HCT116 (cell line): ENCODE data around the gene MPPED1. TPM values are rescaled to one million over a fixed set of nuclear protein-coding genes. Genes with fewer than 3 reads are reported as not detected.

Experiments
- ATAC-seq: fragments of 200-7000 bp; cut with Tn5 transposase; 2 replicates; pipeline ENCODE4 v1.9.1; 2020; ENCODE audit warnings: mild to moderate bottlenecking, moderate library complexity
- BruUV-seq: library from RNA; stranded (reverse); fragments of 400-500 nt; replicated peaks from 2 replicates; lab custom pipeline; 2021; lab: Mats Ljungman, UMichigan
- CTCF ChIA-PET: fragments of 300-600 bp; sonication (Branson Sonifier 250); formaldehyde crosslinking; loops from one replicate; lab custom pipeline; 2021; ENCODE audit warnings: antibody characterized with exemption; lab: Charles Lee
- POLR2A ChIA-PET: fragments of 300-600, 350-600 bp; sonication (Branson Sonifier 250); formaldehyde crosslinking; loops from one replicate; lab custom pipeline; 2021; ENCODE audit warnings: antibody characterized with exemption; lab: Charles Lee
- RAD21 ChIA-PET, 2 experiments: fragments of 300-600 bp; sonication (Branson Sonifier 250); formaldehyde crosslinking; loops; one replicate each; lab custom pipeline; 2023; ENCODE audit warnings: low total read pairs in 2 of 2; ENCODE audit not compliant: uncharacterized antibody in 2 of 2, unreplicated experiment in 2 of 2, low non-redundant PET in 1 of 2; lab: Charles Lee
- DNase-seq: peaks from one replicate; pipeline ENCODE4 v3.0.0-alpha.2; 2010; ENCODE audit warnings: low read depth, low spot score
- H2AFZ ChIP-seq: fragments of 200-600 bp; shearing (Covaris generic), sonication (generic); 2 replicates; pipeline ENCODE4 v1.6.1; 2017; ENCODE audit warnings: low read depth, mixed run types, mixed read lengths, antibody characterized with exemption, low read length; ENCODE audit not compliant: poor library complexity, severe bottlenecking
- H3K27ac ChIP-seq: 2 replicates; pipeline ENCODE4 v1.5.1; 2012; ENCODE audit warnings: low read depth, low read length
- H3K27me3 ChIP-seq: fragments of 200-600 bp; sonication (generic); 2 replicates; pipeline ENCODE4 v1.6.1; 2016; ENCODE audit warnings: mixed run types, low read length, mixed read lengths; ENCODE audit not compliant: insufficient read depth
- H3K36me3 ChIP-seq, 2 experiments: fragments of 200-500 bp in 1 of 2; fragments of 200-600 bp in 1 of 2; sonication (Bioruptor generic) in 1 of 2; sonication (generic) in 1 of 2; 2 replicates each; pipeline versions ENCODE4 v1.5.1 to v1.6.1; 2014 to 2016; ENCODE audit warnings: low read length in 2 of 2, inconsistent platforms in 1 of 2, mixed read lengths in 1 of 2, mixed run types in 1 of 2; ENCODE audit not compliant: insufficient read depth in 2 of 2, control insufficient read depth in 1 of 2
- H3K4me1 ChIP-seq, 2 experiments: fragments of 200-600 bp in 1 of 2; sonication (generic) in 1 of 2; 2 replicates each; pipeline versions ENCODE4 v1.5.1 to v1.6.1; 2012 to 2017; ENCODE audit warnings: low read length in 2 of 2, inconsistent platforms in 1 of 2, mild to moderate bottlenecking in 1 of 2, mixed read lengths in 1 of 2, mixed run types in 1 of 2, moderate library complexity in 1 of 2; ENCODE audit not compliant: insufficient read depth in 2 of 2, control insufficient read depth in 1 of 2
- H3K4me2 ChIP-seq: fragments of 200-600 bp; sonication (generic); 2 replicates; pipeline ENCODE4 v1.6.1; 2017; ENCODE audit warnings: mixed run types, low read length, mixed read lengths
- H3K4me3 ChIP-seq, 2 experiments: fragments of 200-600 bp in 1 of 2; sonication (generic) in 1 of 2; replicated peaks in 1 of 2; 2 replicates each; pipeline ENCODE4 v1.5.1; 2011 to 2016; ENCODE audit warnings: low read length in 2 of 2, control low read depth in 1 of 2, low read depth in 1 of 2, mild to moderate bottlenecking in 1 of 2, mixed read lengths in 1 of 2, mixed run types in 1 of 2
- H3K79me2 ChIP-seq: fragments of 200-600 bp; sonication (generic); 2 replicates; pipeline ENCODE4 v1.6.1; 2017; ENCODE audit warnings: mild to moderate bottlenecking, mixed run types, low read length, moderate library complexity, mixed read lengths; ENCODE audit not compliant: insufficient read depth
- H3K9ac ChIP-seq: fragments of 200-600 bp; sonication (generic); 2 replicates; pipeline ENCODE4 v1.6.1; 2016; ENCODE audit warnings: low read length, mixed read lengths
- H3K9me2 ChIP-seq: fragments of 200-600 bp; sonication (generic), shearing (Covaris generic); 2 replicates; pipeline ENCODE4 v1.6.1; 2017; ENCODE audit warnings: mixed run types, mild to moderate bottlenecking, moderate library complexity; ENCODE audit not compliant: insufficient read depth
- H3K9me3 ChIP-seq, 2 experiments: fragments of 200-500 bp in 1 of 2; fragments of 200-600 bp in 1 of 2; sonication (Bioruptor generic) in 1 of 2; sonication (generic) in 1 of 2; 2 replicates each; pipeline ENCODE4 v1.6.1; 2014 to 2017; ENCODE audit warnings: low read length in 2 of 2, mixed read lengths in 2 of 2, inconsistent platforms in 1 of 2, low read depth in 1 of 2, mild to moderate bottlenecking in 1 of 2, mixed run types in 1 of 2, moderate library complexity in 1 of 2; ENCODE audit not compliant: control insufficient read depth in 1 of 2, insufficient read depth in 1 of 2
- H4K20me1 ChIP-seq: fragments of 200-600 bp; sonication (generic), shearing (Covaris generic); 2 replicates; pipeline ENCODE4 v1.6.1; 2017; ENCODE audit warnings: mixed run types, mild to moderate bottlenecking, moderate library complexity; ENCODE audit not compliant: insufficient read depth
- EZH2 ChIP-seq: fragments of 200-600 bp; sonication (generic); IDR thresholded peaks from 2 replicates; pipeline ENCODE4 v1.6.1; 2017; ENCODE audit warnings: antibody characterized with exemption, mixed run types
- FOSL1 ChIP-seq: IDR thresholded peaks from 2 replicates; pipeline ENCODE4 v1.6.1; 2012; ENCODE audit warnings: low read depth
- JUND ChIP-seq: IDR thresholded peaks from 2 replicates; pipeline ENCODE4 v1.6.1; 2012
- SIN3A ChIP-seq: IDR thresholded peaks from 2 replicates; pipeline ENCODE4 v1.6.1; 2012; ENCODE audit warnings: low read depth
- SRF ChIP-seq: IDR thresholded peaks from 2 replicates; pipeline ENCODE4 v1.6.1; 2012; ENCODE audit warnings: low read depth
- intact Hi-C: fragments of 100-400 bp; cut with micrococcal nuclease; formaldehyde crosslinking; loops from 2 replicates; pipeline ENCODE4 v1.10.0; 2022
- total RNA-seq: library from RNA; stranded (reverse); gene quantifications from one replicate; pipeline ENCODE4 v1.2.1, GENCODE V29; 2021; ENCODE audit not compliant: unreplicated experiment
- TF ChIP-seq, protein P1 (sequence below): IDR thresholded peaks from 2 replicates; pipeline ENCODE4 v1.6.1; 2011; ENCODE audit warnings: mild to moderate bottlenecking, low read length, moderate library complexity; ENCODE audit not compliant: insufficient replicate concordance; ENCODE audit errors: extremely low read depth
- TF ChIP-seq, protein P2 (sequence below): IDR thresholded peaks from 2 replicates; pipeline ENCODE4 v1.6.1; 2012
- TF ChIP-seq, protein P3 (sequence below), 3 experiments: fragments of 200-600 bp in 1 of 3; sonication (generic) in 1 of 3; IDR thresholded peaks in 2 of 3; conservative IDR thresholded peaks in 1 of 3; 2 replicates each; pipeline ENCODE4 v1.5.1; 2012 to 2017; ENCODE audit warnings: low read depth in 2 of 3, low read length in 2 of 3, antibody characterized with exemption in 1 of 3, borderline replicate concordance in 1 of 3, control low read depth in 1 of 3, mild to moderate bottlenecking in 1 of 3, mixed read lengths in 1 of 3, mixed run types in 1 of 3, moderate library complexity in 1 of 3; ENCODE audit not compliant: insufficient read depth in 1 of 3

MPPED1 gene
- total RNA-seq, 1 experiment from 2014 or later: not detected

DNA sequence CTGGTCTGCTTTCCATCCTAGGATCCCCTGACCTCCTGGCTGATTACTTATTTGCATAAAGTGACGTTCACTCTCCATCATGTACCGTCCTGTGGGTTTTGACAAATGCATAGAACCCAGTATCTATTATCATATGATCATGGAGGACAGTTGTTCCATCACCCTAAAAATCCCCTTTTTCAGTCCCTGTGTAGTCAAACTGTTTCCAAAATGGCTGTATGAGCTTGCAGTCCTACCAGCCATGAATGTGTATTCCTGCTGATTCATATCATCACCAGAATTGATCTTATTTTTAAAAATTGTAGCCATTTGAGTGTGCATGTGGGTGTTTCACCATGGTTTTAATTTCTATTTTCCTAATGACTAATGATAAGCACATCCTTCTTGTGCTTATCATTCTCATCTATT lies 108.8 kb downstream of the MPPED1 start:
- RAD21 ChIA-PET: no interaction called here
- Histone ChIP-seq H3K4me3 (no peak overlapping the region), H3K9ac (no peak overlapping the region), H3K4me2 (no peak overlapping the region), H3K79me2 (no peaks in the 10 kb centered on the region), H3K27ac (no peak overlapping the region), H3K27me3 (peaks cover 9% of the 10 kb centered on the region; the same call in 1 of the 2 replicates), H4K20me1 (no peaks in the 10 kb centered on the region), H2AFZ (no peak overlapping the region), H3K9me2 (no peaks in the 10 kb centered on the region), H3K36me3 (no peaks in the 10 kb centered on the region), H3K9me3 (no peaks in the 10 kb centered on the region), H3K4me1 (0 out of 4 replicates have a peak, but pooled peaks cover 0 to 2% of the 10 kb centered on the region in 2 experiments)
- BruUV-seq: no TSS peak
- POLR2A ChIA-PET: no interaction called here
- ATAC-seq (no peak), DNase-seq (no peak)
- CTCF ChIA-PET: no interaction called here
- intact Hi-C loops: no loop called here
- TF ChIP-seq JUND (no peak), EZH2 (no peak), SIN3A (no peak)
- TF ChIP-seq, protein P1, sequence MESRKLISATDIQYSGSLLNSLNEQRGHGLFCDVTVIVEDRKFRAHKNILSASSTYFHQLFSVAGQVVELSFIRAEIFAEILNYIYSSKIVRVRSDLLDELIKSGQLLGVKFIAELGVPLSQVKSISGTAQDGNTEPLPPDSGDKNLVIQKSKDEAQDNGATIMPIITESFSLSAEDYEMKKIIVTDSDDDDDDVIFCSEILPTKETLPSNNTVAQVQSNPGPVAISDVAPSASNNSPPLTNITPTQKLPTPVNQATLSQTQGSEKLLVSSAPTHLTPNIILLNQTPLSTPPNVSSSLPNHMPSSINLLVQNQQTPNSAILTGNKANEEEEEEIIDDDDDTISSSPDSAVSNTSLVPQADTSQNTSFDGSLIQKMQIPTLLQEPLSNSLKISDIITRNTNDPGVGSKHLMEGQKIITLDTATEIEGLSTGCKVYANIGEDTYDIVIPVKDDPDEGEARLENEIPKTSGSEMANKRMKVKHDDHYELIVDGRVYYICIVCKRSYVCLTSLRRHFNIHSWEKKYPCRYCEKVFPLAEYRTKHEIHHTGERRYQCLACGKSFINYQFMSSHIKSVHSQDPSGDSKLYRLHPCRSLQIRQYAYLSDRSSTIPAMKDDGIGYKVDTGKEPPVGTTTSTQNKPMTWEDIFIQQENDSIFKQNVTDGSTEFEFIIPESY: no peak
- TF ChIP-seq, protein P2, sequence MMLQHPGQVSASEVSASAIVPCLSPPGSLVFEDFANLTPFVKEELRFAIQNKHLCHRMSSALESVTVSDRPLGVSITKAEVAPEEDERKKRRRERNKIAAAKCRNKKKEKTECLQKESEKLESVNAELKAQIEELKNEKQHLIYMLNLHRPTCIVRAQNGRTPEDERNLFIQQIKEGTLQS: no peak

DNA sequence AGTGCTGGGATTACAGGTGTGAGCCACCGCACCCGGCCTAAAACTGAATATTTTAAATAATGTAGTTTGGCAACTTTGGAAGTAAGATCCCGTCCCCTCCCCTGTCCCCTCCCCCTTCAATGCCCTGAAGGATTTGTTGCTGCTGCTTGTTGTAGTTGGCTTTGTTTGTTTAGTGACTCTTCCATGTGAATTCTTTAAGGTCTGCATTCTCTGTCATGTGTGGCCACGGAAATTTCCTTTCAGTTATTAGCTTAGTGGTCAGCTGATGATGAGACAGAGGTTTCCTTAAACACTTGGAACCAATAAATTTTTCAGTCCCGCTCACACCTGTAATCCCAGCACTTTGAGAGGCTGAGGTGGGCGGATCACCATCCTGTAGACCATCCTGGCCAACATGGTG lies 109.9 kb downstream of the MPPED1 start:
- H2AFZ ChIP-seq: no peak overlapping the region
- no TSS peak for BruUV-seq
- no peak overlapping the region for H3K4me3 ChIP-seq
- no peak overlapping the region for H3K27ac ChIP-seq
- H3K9ac ChIP-seq: no peak overlapping the region
- 0 out of 4 replicates have a peak, but pooled peaks cover 0 to 2% of the 10 kb centered on the region in 2 experiments for H3K4me1 ChIP-seq
- TF ChIP-seq SRF (no peak), FOSL1 (no peak)
- TF ChIP-seq, protein P3, sequence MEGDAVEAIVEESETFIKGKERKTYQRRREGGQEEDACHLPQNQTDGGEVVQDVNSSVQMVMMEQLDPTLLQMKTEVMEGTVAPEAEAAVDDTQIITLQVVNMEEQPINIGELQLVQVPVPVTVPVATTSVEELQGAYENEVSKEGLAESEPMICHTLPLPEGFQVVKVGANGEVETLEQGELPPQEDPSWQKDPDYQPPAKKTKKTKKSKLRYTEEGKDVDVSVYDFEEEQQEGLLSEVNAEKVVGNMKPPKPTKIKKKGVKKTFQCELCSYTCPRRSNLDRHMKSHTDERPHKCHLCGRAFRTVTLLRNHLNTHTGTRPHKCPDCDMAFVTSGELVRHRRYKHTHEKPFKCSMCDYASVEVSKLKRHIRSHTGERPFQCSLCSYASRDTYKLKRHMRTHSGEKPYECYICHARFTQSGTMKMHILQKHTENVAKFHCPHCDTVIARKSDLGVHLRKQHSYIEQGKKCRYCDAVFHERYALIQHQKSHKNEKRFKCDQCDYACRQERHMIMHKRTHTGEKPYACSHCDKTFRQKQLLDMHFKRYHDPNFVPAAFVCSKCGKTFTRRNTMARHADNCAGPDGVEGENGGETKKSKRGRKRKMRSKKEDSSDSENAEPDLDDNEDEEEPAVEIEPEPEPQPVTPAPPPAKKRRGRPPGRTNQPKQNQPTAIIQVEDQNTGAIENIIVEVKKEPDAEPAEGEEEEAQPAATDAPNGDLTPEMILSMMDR (IDR thresholded peaks at IDR 0.05 in 2 of 3, conservative IDR thresholded peaks at IDR 0.05 in 1 of 3; ENCODE audit: borderline replicate concordance in 1 of 3, insufficient read depth in 1 of 3, low read depth in 2 of 3, low read length in 2 of 3): no peak
- intact Hi-C loops: no loop called here
- peaks cover 9% of the 10 kb centered on the region; the same call in 1 of the 2 replicates for H3K27me3 ChIP-seq
- CTCF ChIA-PET: interaction anchor here (0.5 kb wide), 1 partner anchor 249 kb away, joined by 4 read pairs; no protein-coding TSS in a partner anchor
- H3K9me2 ChIP-seq: no peaks in the 10 kb centered on the region
- H4K20me1 ChIP-seq: no peaks in the 10 kb centered on the region
- no peak overlapping the region for H3K4me2 ChIP-seq
- no peaks in the 10 kb centered on the region for H3K9me3 ChIP-seq
- DNase-seq (no peak), ATAC-seq (no peak)
- RAD21 ChIA-PET: no interaction called here
- POLR2A ChIA-PET: no interaction called here
- H3K79me2 ChIP-seq: no peaks in the 10 kb centered on the region
- H3K36me3 ChIP-seq: no peaks in the 10 kb centered on the region
